ENCODE results near the gene RFX5. TPM values are rescaled to one million over a fixed set of nuclear protein-coding genes. Genes with fewer than 3 reads are reported as not detected.

Gene RFX5
- total RNA-seq, 4 donors from 2014 or later: 22.9 to 66.4 (median 34.1) TPM

DNA sequence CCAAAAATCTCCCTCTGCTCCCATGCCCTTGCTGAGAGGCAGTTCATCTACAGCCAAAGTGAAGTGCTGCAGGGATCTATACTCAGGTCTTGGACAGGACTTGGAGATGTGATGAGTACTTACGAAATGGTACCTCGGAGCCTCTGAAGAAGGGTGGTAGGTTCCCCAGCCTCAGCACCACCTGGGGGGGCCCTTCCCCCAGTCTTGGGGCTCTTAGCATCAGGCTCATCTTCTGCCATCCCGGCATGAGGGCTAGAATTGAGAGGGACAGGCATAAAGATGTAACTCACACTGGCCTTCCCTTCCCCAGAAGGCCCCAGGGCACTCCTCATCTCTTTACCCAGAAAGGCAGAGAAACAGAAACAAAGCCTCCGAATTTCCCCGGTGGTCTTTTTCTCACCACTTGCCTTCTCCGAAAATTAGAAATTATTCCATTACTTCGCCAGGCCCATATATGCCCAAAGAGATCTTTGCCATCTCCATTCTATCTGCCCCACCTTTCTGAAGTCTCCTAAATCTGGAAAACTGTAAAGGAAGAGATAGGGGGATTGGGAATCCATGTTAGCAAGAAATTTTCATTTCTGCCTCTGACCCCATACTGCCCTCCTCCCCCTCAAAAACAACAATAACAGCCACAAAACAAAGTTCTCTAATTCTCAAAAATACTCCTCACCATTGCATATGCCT lies 827 bp downstream of the RFX5 start:
- no peak for DNase-seq
- intact Hi-C loops (cut with DNase I; ENCODE audit: low total_unique reads): loop anchor here (10.0 kb wide), 1 partner anchor 59 kb away; no protein-coding TSS in a partner anchor
- H3K27ac ChIP-seq: peak overlapping the region; percentile 87 to 89

DNA sequence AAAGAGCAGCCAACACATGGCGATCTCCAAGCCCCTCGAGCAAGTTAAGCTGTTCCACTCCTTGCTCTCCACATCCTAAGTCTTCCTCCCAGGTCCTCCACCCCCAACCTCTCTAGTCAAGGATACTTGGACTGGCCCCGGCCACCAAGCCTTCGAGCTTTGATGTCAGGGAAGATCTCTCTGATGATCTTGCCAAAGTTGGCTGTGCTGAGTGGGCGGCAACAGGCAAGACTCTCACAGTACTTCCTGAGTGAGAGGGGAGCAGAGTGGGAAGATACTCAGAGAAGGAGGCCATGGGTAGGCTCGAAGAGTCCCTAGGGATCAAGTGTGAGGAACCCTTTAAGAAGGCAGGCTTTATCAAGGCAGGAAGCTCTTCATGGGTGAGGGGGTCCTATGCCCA lies 2.8 kb downstream of the RFX5 start:
- no peaks in the 10 kb centered on the region for H3K36me3 ChIP-seq
- intact Hi-C loops (cut with DNase I; ENCODE audit: low total_unique reads): loop anchor here (5.0 to 10.0 kb wide), 3 partner anchors 42 to 152 kb away; partner anchors contain the start of gene VPS72
- no peaks in the 10 kb centered on the region for H3K9me3 ChIP-seq
- no peak overlapping the region for H3K4me3 ChIP-seq
- no peak for DNase-seq
- TF ChIP-seq, protein P1, sequence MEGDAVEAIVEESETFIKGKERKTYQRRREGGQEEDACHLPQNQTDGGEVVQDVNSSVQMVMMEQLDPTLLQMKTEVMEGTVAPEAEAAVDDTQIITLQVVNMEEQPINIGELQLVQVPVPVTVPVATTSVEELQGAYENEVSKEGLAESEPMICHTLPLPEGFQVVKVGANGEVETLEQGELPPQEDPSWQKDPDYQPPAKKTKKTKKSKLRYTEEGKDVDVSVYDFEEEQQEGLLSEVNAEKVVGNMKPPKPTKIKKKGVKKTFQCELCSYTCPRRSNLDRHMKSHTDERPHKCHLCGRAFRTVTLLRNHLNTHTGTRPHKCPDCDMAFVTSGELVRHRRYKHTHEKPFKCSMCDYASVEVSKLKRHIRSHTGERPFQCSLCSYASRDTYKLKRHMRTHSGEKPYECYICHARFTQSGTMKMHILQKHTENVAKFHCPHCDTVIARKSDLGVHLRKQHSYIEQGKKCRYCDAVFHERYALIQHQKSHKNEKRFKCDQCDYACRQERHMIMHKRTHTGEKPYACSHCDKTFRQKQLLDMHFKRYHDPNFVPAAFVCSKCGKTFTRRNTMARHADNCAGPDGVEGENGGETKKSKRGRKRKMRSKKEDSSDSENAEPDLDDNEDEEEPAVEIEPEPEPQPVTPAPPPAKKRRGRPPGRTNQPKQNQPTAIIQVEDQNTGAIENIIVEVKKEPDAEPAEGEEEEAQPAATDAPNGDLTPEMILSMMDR (IDR thresholded peaks at IDR 0.05): no peak
- TF ChIP-seq POLR2A (IDR thresholded peaks at IDR 0.05): no peak
- no peaks in the 10 kb centered on the region for H3K27me3 ChIP-seq
- no peak overlapping the region for H3K27ac ChIP-seq
- peaks cover 0 to 8% of the 10 kb centered on the region in 2 donors for H3K4me1 ChIP-seq

More for the DNA sequence above, 827 bp downstream of the RFX5 start:
- Histone ChIP-seq H3K4me3 (peak overlapping the region; percentile 50 to 75), H3K4me1 (peaks cover 0 to 8% of the 10 kb centered on the region in 2 donors), H3K9me3 (no peaks in the 10 kb centered on the region), H3K36me3 (no peaks in the 10 kb centered on the region), H3K27me3 (no peaks in the 10 kb centered on the region)
- TF ChIP-seq, protein P1 (IDR thresholded peaks at IDR 0.05): no peak
- no peak for TF ChIP-seq POLR2A (IDR thresholded peaks at IDR 0.05)

DNA sequence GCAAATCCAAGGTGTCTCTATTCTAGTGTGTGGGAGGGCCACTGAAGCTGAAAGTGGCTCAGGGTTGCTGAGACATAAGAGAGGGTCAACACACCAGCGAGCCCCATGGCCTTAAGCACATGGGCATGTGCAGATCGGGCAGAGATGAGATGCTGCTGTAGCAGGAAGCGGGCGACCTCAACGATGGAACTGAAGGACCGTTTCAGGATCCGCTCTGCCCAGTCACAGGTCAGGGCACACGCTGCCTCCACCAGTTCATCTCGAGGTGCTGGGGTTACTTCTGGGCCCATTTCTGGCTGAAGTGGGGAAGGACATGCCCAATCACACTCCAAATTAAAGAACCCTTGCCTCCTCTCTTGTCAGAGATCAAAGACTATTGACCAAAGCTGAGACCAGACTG lies 3.5 kb downstream of the RFX5 start:
- H3K27me3 ChIP-seq: no peaks in the 10 kb centered on the region
- no peak overlapping the region for H3K4me3 ChIP-seq
- intact Hi-C loops (cut with DNase I; ENCODE audit: low total_unique reads): loop anchor here (5.0 to 10.0 kb wide), 3 partner anchors 41 to 151 kb away; partner anchors contain the start of gene VPS72
- H3K36me3 ChIP-seq: no peaks in the 10 kb centered on the region
- no peak for DNase-seq
- H3K4me1 ChIP-seq: peaks cover 0 to 8% of the 10 kb centered on the region in 2 donors
- no peak overlapping the region for H3K27ac ChIP-seq
- no peaks in the 10 kb centered on the region for H3K9me3 ChIP-seq
- TF ChIP-seq POLR2A (IDR thresholded peaks at IDR 0.05): no peak
- TF ChIP-seq, protein P1 (IDR thresholded peaks at IDR 0.05): no peak

DNA sequence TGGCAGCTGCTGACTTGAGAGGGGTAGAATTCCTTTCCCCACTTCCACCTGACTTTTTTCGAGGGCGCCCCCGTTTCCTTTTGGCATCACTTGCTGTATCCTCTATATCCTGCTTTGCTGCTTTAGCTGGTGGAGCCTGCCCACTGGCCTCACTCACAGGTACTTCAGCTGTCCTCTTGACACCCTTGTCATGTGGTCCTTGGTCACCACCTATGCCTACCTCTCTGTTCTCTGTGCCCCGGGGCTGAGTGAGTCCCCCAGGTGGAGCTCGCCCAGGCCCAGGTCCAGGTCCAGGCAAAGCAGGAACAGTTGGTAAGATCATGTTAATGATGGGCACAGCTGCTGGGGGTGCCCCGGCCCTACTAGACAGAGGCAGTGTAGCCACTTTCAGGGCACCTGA lies 4.5 kb downstream of the RFX5 start:
- TF ChIP-seq, protein P1 (IDR thresholded peaks at IDR 0.05): no peak
- TF ChIP-seq POLR2A (IDR thresholded peaks at IDR 0.05): no peak

DNA sequence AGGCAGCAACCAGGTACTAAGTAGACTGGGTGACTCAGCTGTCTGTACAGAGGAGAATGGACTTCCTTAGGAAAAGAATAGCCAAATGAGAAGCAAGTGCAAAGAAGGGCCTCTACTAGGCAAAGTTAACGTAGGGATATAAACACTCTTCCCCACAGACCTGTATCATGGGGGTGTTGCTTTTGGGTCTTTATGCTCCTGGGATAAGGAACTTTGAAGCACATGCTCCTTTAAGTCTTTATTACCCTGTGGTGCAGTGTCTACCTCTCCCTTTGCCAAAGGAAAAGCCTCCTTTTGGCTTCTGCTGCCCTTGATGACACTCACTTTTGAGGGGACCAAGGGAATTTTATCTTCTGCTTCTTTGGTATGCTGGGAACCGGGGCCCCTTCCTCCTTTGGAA lies 5.0 kb downstream of the RFX5 start:
- intact Hi-C loops (cut with DNase I; ENCODE audit: low total_unique reads): loop anchor here (5.0 to 10.0 kb wide), 3 partner anchors 40 to 150 kb away; partner anchors contain the start of gene VPS72
- H3K36me3 ChIP-seq: no peaks in the 10 kb centered on the region

More for the DNA sequence above, 4.5 kb downstream of the RFX5 start:
- DNase-seq: no peak
- intact Hi-C loops (cut with DNase I; ENCODE audit: low total_unique reads): loop anchor here (5.0 to 10.0 kb wide), 3 partner anchors 40 to 150 kb away; partner anchors contain the start of gene VPS72
- Histone ChIP-seq H3K27ac (no peak overlapping the region), H3K4me3 (no peak overlapping the region), H3K27me3 (no peaks in the 10 kb centered on the region), H3K9me3 (no peaks in the 10 kb centered on the region), H3K36me3 (no peaks in the 10 kb centered on the region), H3K4me1 (peaks cover 0 to 8% of the 10 kb centered on the region in 2 donors)

More for the DNA sequence above, 5.0 kb downstream of the RFX5 start:
- no peak for DNase-seq
- Histone ChIP-seq H3K4me1 (peaks cover 0 to 8% of the 10 kb centered on the region in 2 donors), H3K27me3 (no peaks in the 10 kb centered on the region), H3K4me3 (no peak overlapping the region), H3K27ac (no peak overlapping the region), H3K9me3 (no peaks in the 10 kb centered on the region)
- TF ChIP-seq, protein P1 (IDR thresholded peaks at IDR 0.05): no peak
- TF ChIP-seq POLR2A (IDR thresholded peaks at IDR 0.05): no peak

Measured in uterus (tissue), 4 donors.